Placental pericyte (primary cell): ENCODE results near the gene POTEC. TPM values are rescaled to one million over a fixed set of nuclear protein-coding genes. Genes with fewer than 3 reads are reported as not detected.

Source experiments
- small RNA-seq: library from RNA; depleted of rRNA; stranded (forward); fragments of <200 nt; gene quantifications from one replicate; pipeline ENCODE3, GENCODE V24; 2012; ENCODE audit warnings: low replicate concordance
- total RNA-seq: library from RNA; depleted of rRNA; stranded (reverse); fragments of >200 nt; gene quantifications from 2 replicates; pipeline ENCODE4 v1.2.3, GENCODE V29; 2012

The POTEC gene
- under 0.01 TPM in 1 of 2 replicates, not detected in the other for total RNA-seq

GRCh38 chr18:14543446-14543964 is at the start of gene POTEC:
TSS of gene POTEC (minus strand) at chr18:14543600. CDS start at chr18:14543146, 454 bp downstream.

Small RNAs within 50 kb of the gene (small RNA-seq; reads per million reads assigned to genes)
- gene RNU6-1021P, result not detected

Other genes starting within 250 kb of the POTEC start
- gene ANKRD30B, start 204.6 kb upstream of the POTEC start, total RNA-seq, result 0.14 and 0.88 TPM in 2 replicates